ENCODE data around the gene RFC4. TPM values are rescaled to one million over a fixed set of nuclear protein-coding genes. Genes with fewer than 3 reads are reported as not detected.

RFC4 gene
- total RNA-seq, 1 experiment from 2014 or later: 116 TPM

DNA sequence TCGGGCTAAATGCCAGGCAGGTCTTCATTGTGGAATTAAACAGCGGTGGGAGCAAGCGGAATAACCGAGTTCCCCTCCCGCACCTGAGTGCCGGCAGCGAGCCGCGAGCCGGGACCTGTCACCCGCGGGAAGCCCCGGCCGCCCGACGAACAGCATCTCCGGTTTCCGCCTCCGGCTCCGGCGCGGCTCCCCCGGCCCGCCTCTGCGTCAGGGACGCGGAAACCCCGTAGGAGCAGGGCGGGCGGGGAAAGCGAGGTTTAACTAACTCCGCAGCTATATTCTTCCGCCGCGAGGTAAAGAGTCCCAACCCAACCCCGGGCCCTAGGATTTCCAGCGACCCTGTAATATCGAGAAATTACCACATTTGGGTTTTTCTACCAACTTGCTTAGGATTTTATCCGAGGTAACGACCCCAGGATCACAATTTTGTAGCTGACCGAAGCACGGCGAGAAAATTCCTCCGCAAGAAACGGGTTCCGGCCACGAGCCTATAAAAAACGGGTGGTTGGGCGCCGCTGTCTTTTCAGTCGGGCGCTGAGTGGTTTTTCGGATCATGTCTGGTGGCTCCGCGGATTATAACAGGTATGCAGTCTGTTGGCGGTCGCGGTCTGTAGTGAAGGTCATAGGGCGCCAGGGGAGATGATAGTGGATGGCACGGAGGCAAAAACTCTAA lies 23.1 kb downstream of the RFC4 start, which contains the start of gene EIF4A2:
TSS of gene EIF4A2 (plus strand) at position 520 of the 673 bp plus-strand sequence. CDS start at position 554, 34 bp downstream.
- no peaks in the 10 kb centered on the region for H3K27me3 ChIP-seq (replicated peaks; ENCODE audit: insufficient read depth, low read depth, low read length, poor library complexity)
- peak within 1 kb of the TSS; percentile 98 for H3K27ac ChIP-seq (ENCODE audit: low read depth, low read length, poor library complexity, severe bottlenecking)
- ChIA-PET CTCF (no interaction called here), POLR2A (ENCODE audit: low non-redundant PET) (interaction anchor here (0.6 to 0.7 kb wide), 4 partner anchors 38 to 1053 kb away, joined by 3 to 11 read pairs (median 6); no protein-coding TSS in a partner anchor)
- no peaks in the 10 kb centered on the region for H3K9me3 ChIP-seq (ENCODE audit: low read depth, low read length, poor library complexity, severe bottlenecking)
- peak within 1 kb of the TSS; percentile 77 for H3K4me3 ChIP-seq (ENCODE audit: low read depth, low read length, poor library complexity, severe bottlenecking)
- peak; percentile 95 for DNase-seq (ENCODE audit: low spot score)
- no TSS peak for BruUV-seq (replicated peaks)
- TF ChIP-seq EZH2 (IDR thresholded peaks at IDR 0.05; ENCODE audit: borderline replicate concordance, low read depth, low read length, poor library complexity, severe bottlenecking): no peak
- TF ChIP-seq, protein P1, sequence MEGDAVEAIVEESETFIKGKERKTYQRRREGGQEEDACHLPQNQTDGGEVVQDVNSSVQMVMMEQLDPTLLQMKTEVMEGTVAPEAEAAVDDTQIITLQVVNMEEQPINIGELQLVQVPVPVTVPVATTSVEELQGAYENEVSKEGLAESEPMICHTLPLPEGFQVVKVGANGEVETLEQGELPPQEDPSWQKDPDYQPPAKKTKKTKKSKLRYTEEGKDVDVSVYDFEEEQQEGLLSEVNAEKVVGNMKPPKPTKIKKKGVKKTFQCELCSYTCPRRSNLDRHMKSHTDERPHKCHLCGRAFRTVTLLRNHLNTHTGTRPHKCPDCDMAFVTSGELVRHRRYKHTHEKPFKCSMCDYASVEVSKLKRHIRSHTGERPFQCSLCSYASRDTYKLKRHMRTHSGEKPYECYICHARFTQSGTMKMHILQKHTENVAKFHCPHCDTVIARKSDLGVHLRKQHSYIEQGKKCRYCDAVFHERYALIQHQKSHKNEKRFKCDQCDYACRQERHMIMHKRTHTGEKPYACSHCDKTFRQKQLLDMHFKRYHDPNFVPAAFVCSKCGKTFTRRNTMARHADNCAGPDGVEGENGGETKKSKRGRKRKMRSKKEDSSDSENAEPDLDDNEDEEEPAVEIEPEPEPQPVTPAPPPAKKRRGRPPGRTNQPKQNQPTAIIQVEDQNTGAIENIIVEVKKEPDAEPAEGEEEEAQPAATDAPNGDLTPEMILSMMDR (conservative IDR thresholded peaks at IDR 0.05; ENCODE audit: low read depth, low read length): no peak
- intact Hi-C loops (cut with micrococcal nuclease; ENCODE audit: unreplicated experiment): loop anchor here (10.0 kb wide), 1 partner anchor 168 kb away; the partner anchor contains the start of gene AHSG
- H3K36me3 ChIP-seq (ENCODE audit: insufficient read depth, low read length, poor library complexity, severe bottlenecking): peaks cover 45% of the 10 kb centered on the region
- peaks cover 21% of the 10 kb centered on the region for H3K4me1 ChIP-seq (ENCODE audit: insufficient read depth, low read length, poor library complexity, severe bottlenecking)

DNA sequence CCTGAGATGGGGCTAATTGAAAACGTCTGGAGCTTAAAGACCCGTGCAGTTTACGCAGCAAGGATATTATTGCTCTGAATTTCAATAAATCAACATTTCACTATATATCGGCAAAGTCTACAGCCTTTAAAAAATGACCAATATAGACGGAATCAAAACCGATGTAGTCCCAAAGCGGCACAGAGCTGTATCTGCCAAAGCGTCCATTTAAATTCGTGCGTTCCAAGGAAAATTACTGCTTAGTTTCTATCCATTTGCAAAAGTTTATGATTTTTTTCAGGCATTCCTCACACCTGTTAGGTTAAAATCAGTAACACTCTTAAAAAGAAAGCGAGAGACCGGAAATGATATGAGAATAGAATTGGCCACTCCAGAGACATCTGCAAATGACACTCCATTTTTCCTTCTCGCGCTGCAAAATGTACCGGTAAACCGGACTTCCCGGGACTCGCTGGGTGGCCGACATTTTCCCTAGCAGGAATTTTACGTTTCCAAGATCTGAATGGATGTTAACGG lies 23.7 kb downstream of the RFC4 start:
- Histone ChIP-seq H3K27ac (ENCODE audit: low read depth, low read length, poor library complexity, severe bottlenecking) (peak overlapping the region; percentile 98), H3K4me1 (ENCODE audit: insufficient read depth, low read length, poor library complexity, severe bottlenecking) (peaks cover 16% of the 10 kb centered on the region), H3K9me3 (ENCODE audit: low read depth, low read length, poor library complexity, severe bottlenecking) (no peaks in the 10 kb centered on the region), H3K27me3 (replicated peaks; ENCODE audit: insufficient read depth, low read depth, low read length, poor library complexity) (no peaks in the 10 kb centered on the region), H3K4me3 (ENCODE audit: low read depth, low read length, poor library complexity, severe bottlenecking) (peak overlapping the region; percentile 77), H3K36me3 (ENCODE audit: insufficient read depth, low read length, poor library complexity, severe bottlenecking) (peaks cover 39% of the 10 kb centered on the region)
- intact Hi-C loops (cut with micrococcal nuclease; ENCODE audit: unreplicated experiment): loop anchor here (10.0 kb wide), 1 partner anchor 168 kb away; the partner anchor contains the start of gene AHSG
- BruUV-seq (replicated peaks): TSS peak; percentile 97
- no peak for DNase-seq (ENCODE audit: low spot score)
- ChIA-PET POLR2A (ENCODE audit: low non-redundant PET) (interaction anchor here (0.6 to 0.7 kb wide), 2 partner anchors 39 to 167 kb away, joined by 3 read pairs; no protein-coding TSS in a partner anchor), CTCF (no interaction called here)
- TF ChIP-seq, protein P1 (conservative IDR thresholded peaks at IDR 0.05; ENCODE audit: low read depth, low read length): no peak
- TF ChIP-seq EZH2 (IDR thresholded peaks at IDR 0.05; ENCODE audit: borderline replicate concordance, low read depth, low read length, poor library complexity, severe bottlenecking): no peak

GRCh38 chr3:186779204-186779603 lies 27.1 kb downstream of the RFC4 start:
- Histone ChIP-seq H3K4me3 (ENCODE audit: low read depth, low read length, poor library complexity, severe bottlenecking) (no peak overlapping the region), H3K27me3 (replicated peaks; ENCODE audit: insufficient read depth, low read depth, low read length, poor library complexity) (no peaks in the 10 kb centered on the region), H3K9me3 (ENCODE audit: low read depth, low read length, poor library complexity, severe bottlenecking) (no peaks in the 10 kb centered on the region), H3K27ac (ENCODE audit: low read depth, low read length, poor library complexity, severe bottlenecking) (no peak overlapping the region), H3K36me3 (ENCODE audit: insufficient read depth, low read length, poor library complexity, severe bottlenecking) (peaks cover 5% of the 10 kb centered on the region), H3K4me1 (ENCODE audit: insufficient read depth, low read length, poor library complexity, severe bottlenecking) (no peaks in the 10 kb centered on the region)
- intact Hi-C loops (cut with micrococcal nuclease; ENCODE audit: unreplicated experiment): no loop called here
- ChIA-PET POLR2A (ENCODE audit: low non-redundant PET) (no interaction called here), CTCF (no interaction called here)
- no TSS peak for BruUV-seq (replicated peaks)
- no peak for DNase-seq (ENCODE audit: low spot score)
- TF ChIP-seq, protein P1 (conservative IDR thresholded peaks at IDR 0.05; ENCODE audit: low read depth, low read length): no peak
- no peak for TF ChIP-seq EZH2 (IDR thresholded peaks at IDR 0.05; ENCODE audit: borderline replicate concordance, low read depth, low read length, poor library complexity, severe bottlenecking)
